ENCODE measurements around the gene RGS6. TPM values are rescaled to one million over a fixed set of nuclear protein-coding genes. Genes with fewer than 3 reads are reported as not detected.

The RGS6 gene
- total RNA-seq, 2 experiments from 2014 or later = not detected

GRCh38 chr14:72314808-72315435 is 382.7 kb downstream of the RGS6 start:
- ChIA-PET POLR2A (interaction anchor here (0.6 kb wide), 1 partner anchor 136 kb away, joined by 4 read pairs; no protein-coding TSS in a partner anchor), CTCF (ENCODE audit: unreplicated experiment) (no interaction called here)
- intact Hi-C loops (cut with micrococcal nuclease; ENCODE audit: unreplicated experiment) = no loop called here
- Histone ChIP-seq H3K9me2 (ENCODE audit: insufficient read depth, low read length) (no peaks in the 10 kb centered on the region), H3K79me2 (ENCODE audit: insufficient read depth, low read depth, low read length) (no peaks in the 10 kb centered on the region), H3K36me3 (ENCODE audit: insufficient read depth, low read length) (no peaks in the 10 kb centered on the region), H3K9me3 (ENCODE audit: low read length) (no peaks in the 10 kb centered on the region), H3K4me2 (ENCODE audit: low read length) (no peak overlapping the region), H3K4me1 (ENCODE audit: insufficient read depth, low read length, poor library complexity, severe bottlenecking) (no peaks in the 10 kb centered on the region), H3K27ac (ENCODE audit: low read depth, low read length, poor library complexity, severe bottlenecking) (no peak overlapping the region), H4K20me1 (ENCODE audit: insufficient read depth, low read length) (no peaks in the 10 kb centered on the region), H2AFZ (ENCODE audit: low read length) (no peak overlapping the region), H3K4me3 (ENCODE audit: low read depth, low read length, poor library complexity, severe bottlenecking) (no peak overlapping the region)
- TF ChIP-seq EZH2phosphoT487 (IDR thresholded peaks at IDR 0.05; ENCODE audit: borderline replicate concordance, low read depth, low read length) = no peak
- TF ChIP-seq, protein P1, sequence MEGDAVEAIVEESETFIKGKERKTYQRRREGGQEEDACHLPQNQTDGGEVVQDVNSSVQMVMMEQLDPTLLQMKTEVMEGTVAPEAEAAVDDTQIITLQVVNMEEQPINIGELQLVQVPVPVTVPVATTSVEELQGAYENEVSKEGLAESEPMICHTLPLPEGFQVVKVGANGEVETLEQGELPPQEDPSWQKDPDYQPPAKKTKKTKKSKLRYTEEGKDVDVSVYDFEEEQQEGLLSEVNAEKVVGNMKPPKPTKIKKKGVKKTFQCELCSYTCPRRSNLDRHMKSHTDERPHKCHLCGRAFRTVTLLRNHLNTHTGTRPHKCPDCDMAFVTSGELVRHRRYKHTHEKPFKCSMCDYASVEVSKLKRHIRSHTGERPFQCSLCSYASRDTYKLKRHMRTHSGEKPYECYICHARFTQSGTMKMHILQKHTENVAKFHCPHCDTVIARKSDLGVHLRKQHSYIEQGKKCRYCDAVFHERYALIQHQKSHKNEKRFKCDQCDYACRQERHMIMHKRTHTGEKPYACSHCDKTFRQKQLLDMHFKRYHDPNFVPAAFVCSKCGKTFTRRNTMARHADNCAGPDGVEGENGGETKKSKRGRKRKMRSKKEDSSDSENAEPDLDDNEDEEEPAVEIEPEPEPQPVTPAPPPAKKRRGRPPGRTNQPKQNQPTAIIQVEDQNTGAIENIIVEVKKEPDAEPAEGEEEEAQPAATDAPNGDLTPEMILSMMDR (conservative IDR thresholded peaks at IDR 0.05; ENCODE audit: low read length) = no peak
- BruUV-seq (replicated peaks) = no TSS peak
- DNase-seq (ENCODE audit: low spot score) = no peak

- Histone ChIP-seq H2AFZ (ENCODE audit: low read length) (no peak overlapping the region), H3K4me1 (ENCODE audit: insufficient read depth, low read length, poor library complexity, severe bottlenecking) (no peaks in the 10 kb centered on the region), H4K20me1 (ENCODE audit: insufficient read depth, low read length) (no peaks in the 10 kb centered on the region), H3K36me3 (ENCODE audit: insufficient read depth, low read length) (no peaks in the 10 kb centered on the region), H3K27ac (ENCODE audit: low read depth, low read length, poor library complexity, severe bottlenecking) (no peak overlapping the region), H3K9me2 (ENCODE audit: insufficient read depth, low read length) (no peaks in the 10 kb centered on the region), H3K4me3 (ENCODE audit: low read depth, low read length, poor library complexity, severe bottlenecking) (no peak overlapping the region), H3K4me2 (ENCODE audit: low read length) (no peak overlapping the region), H3K9me3 (ENCODE audit: low read length) (no peaks in the 10 kb centered on the region), H3K79me2 (ENCODE audit: insufficient read depth, low read depth, low read length) (no peaks in the 10 kb centered on the region)
- DNase-seq (ENCODE audit: low spot score) = no peak
- CTCF ChIA-PET (ENCODE audit: unreplicated experiment) = no interaction called here
- TF ChIP-seq, protein P1 (conservative IDR thresholded peaks at IDR 0.05; ENCODE audit: low read length) = no peak
- no peak for TF ChIP-seq EZH2phosphoT487 (IDR thresholded peaks at IDR 0.05; ENCODE audit: borderline replicate concordance, low read depth, low read length)
- BruUV-seq (replicated peaks) = no TSS peak
- intact Hi-C loops (cut with micrococcal nuclease; ENCODE audit: unreplicated experiment) = no loop called here
- POLR2A ChIA-PET = no interaction called here
These were observed 383.5 kb downstream of the RGS6 start for GRCh38 chr14:72315714-72316113.

DNA sequence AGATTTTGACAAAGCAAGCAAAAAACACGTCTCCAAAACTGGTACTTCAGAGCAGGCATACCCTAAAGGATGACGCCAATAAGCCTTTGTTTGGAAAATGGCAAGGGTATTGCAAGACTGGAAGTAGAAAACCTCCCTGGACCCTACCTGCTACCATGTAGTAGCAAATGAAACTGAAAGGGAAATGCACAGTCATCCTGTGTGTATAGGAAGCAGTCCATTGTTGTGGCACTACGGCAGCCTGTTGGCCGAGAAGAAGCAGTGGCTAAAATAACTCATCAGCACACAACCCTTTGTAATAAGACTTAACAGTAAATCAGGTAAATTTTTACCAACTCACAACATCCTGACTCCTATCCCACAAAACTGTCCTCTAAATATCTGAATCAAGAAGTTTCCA is 386.4 kb downstream of the RGS6 start:
- H3K36me3 ChIP-seq (ENCODE audit: insufficient read depth, low read length) = no peaks in the 10 kb centered on the region
- H3K9me2 ChIP-seq (ENCODE audit: insufficient read depth, low read length) = no peaks in the 10 kb centered on the region
- no peak overlapping the region for H3K27ac ChIP-seq (ENCODE audit: low read depth, low read length, poor library complexity, severe bottlenecking)
- no peak overlapping the region for H3K4me2 ChIP-seq (ENCODE audit: low read length)
- no TSS peak for BruUV-seq (replicated peaks)
- no peaks in the 10 kb centered on the region for H4K20me1 ChIP-seq (ENCODE audit: insufficient read depth, low read length)
- intact Hi-C loops (cut with micrococcal nuclease; ENCODE audit: unreplicated experiment) = no loop called here
- H3K79me2 ChIP-seq (ENCODE audit: insufficient read depth, low read depth, low read length) = no peaks in the 10 kb centered on the region
- no peak overlapping the region for H2AFZ ChIP-seq (ENCODE audit: low read length)
- no peak overlapping the region for H3K4me3 ChIP-seq (ENCODE audit: low read depth, low read length, poor library complexity, severe bottlenecking)
- no peaks in the 10 kb centered on the region for H3K4me1 ChIP-seq (ENCODE audit: insufficient read depth, low read length, poor library complexity, severe bottlenecking)
- no peak for TF ChIP-seq EZH2phosphoT487 (IDR thresholded peaks at IDR 0.05; ENCODE audit: borderline replicate concordance, low read depth, low read length)
- TF ChIP-seq, protein P1 (conservative IDR thresholded peaks at IDR 0.05; ENCODE audit: low read length) = no peak
- ChIA-PET POLR2A (interaction anchor here (0.8 kb wide), 1 partner anchor 15 kb away, joined by 3 read pairs; no protein-coding TSS in a partner anchor), CTCF (ENCODE audit: unreplicated experiment) (no interaction called here)
- H3K9me3 ChIP-seq (ENCODE audit: low read length) = no peaks in the 10 kb centered on the region
- no peak for DNase-seq (ENCODE audit: low spot score)

Data from OCI-LY7 (cell line).